Fibroblast of pulmonary artery (primary cell): ENCODE data around the gene SENP7.
"Not testable (repeated sequence)": the region's sequence is repeated elsewhere in the genome, so short reads cannot be mapped to it uniquely, and the experiment has no call there.

Experiments
- DNase-seq: peaks from one replicate; pipeline ENCODE4 v3.0.0-alpha.2; 2010; ENCODE audit warnings: low read depth
- H3K4me3 ChIP-seq: replicated peaks from 2 replicates; pipeline ENCODE4 v1.5.1; 2011; ENCODE audit warnings: low read depth, mild to moderate bottlenecking, control low read depth, low read length, moderate library complexity
- TF ChIP-seq, protein P1 (sequence below): IDR thresholded peaks from 2 replicates; pipeline ENCODE4 v1.5.1; 2011; ENCODE audit warnings: mild to moderate bottlenecking, control low read depth, low read length, inconsistent platforms; ENCODE audit errors: missing control alignments

SENP7 gene

DNA sequence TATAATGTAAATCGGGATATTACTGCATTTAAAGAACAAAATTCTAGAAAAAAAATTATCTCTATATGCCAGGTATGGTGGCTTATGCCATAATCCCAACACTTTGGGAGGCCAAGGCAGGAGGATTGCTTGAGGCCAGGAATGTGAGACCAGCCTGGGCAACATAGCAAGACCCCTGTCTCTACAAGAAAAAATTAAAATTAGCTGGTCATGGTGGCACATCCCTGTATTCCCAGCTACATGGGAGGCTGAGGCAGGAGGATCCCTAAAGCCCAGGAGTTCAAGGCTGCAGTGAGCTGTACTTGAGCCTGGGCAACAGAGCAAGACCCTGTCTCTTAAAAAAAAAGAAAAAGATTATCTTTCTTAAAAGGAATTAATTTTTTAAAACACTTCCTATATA is 12.8 kb downstream of the SENP7 start:
- DNase-seq: no peak
- H3K4me3 ChIP-seq: no peak overlapping the region
- TF ChIP-seq, protein P1, sequence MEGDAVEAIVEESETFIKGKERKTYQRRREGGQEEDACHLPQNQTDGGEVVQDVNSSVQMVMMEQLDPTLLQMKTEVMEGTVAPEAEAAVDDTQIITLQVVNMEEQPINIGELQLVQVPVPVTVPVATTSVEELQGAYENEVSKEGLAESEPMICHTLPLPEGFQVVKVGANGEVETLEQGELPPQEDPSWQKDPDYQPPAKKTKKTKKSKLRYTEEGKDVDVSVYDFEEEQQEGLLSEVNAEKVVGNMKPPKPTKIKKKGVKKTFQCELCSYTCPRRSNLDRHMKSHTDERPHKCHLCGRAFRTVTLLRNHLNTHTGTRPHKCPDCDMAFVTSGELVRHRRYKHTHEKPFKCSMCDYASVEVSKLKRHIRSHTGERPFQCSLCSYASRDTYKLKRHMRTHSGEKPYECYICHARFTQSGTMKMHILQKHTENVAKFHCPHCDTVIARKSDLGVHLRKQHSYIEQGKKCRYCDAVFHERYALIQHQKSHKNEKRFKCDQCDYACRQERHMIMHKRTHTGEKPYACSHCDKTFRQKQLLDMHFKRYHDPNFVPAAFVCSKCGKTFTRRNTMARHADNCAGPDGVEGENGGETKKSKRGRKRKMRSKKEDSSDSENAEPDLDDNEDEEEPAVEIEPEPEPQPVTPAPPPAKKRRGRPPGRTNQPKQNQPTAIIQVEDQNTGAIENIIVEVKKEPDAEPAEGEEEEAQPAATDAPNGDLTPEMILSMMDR: no peak

DNA sequence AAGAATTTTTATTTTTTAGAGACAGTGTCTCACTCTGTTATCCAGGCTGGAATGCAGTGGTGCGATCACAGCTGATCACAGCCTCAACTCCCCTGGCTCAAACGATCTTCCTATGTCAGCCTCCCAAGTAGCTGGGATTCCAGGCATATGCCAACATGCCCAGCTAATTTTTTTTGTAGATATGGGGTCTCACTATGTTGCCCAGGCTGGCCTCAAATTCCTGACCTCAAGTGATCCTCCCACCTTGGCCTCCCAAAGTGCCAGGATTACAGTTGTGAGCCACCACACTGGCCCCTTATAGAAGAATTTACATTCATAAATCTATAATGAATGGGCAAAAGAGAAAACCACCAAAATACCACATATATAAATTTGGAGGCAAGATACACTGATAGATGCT is 15.2 kb downstream of the SENP7 start:
- no peak for DNase-seq
- TF ChIP-seq, protein P1: no peak
- H3K4me3 ChIP-seq: no peak overlapping the region

DNA sequence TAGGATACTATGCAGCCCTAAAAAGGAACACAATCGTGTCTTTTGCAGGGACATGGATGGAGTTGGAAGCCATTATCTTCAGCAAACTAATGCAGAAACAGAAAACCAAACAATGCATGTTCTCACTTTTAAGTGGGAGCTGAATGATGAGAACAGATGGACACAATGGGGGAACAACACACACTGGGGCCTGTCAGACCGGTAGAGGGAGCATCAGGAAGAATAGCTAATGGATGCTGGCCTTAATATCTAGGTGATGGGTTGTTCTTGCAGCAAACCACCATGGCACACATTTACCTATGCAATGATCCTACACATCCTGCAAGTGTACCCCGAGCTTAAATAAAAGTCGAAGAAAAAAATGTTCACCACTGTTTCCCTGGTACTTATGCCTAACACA is 17.5 kb downstream of the SENP7 start:
- no peak for DNase-seq
- H3K4me3 ChIP-seq: no peak overlapping the region
- TF ChIP-seq, protein P1: peak; percentile 23

DNA sequence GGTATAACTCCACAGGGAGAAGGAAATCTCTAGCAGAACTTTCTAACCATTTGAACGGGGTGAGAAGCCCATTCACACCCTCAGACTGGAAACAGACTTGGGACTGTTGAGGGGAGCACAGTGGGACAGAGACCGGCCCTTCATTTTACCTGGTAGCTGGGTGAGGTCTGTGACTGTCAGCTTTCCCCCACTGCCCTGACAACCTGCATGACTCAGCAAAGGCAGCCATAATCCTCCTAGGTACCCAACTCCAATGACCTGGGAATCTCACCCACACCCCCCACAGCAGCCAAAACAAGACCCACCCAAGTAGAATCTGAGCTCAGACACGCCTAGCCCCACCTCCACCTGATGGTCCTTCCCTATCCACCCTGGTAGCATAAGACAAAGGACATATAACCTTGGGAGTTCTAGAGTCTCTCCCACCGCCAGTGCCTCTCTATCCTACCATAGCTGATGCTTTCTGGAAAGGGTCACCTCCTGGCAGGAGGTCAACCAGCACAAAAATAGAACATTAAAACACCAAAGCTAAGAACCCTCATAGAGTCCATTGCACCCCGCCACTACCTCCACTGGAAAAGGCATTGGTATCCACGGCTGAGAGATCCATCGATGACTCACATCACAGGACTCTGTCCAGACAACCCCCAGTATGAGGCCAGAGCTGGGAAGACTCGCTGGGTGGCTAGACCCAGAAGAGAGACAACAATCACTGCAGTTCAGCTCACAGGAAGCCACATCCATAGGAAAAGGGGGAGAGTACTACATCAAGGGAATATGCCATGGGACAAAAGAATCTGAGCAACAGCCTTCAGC is 28.0 kb downstream of the SENP7 start:
- peak; percentile 61 for DNase-seq
- no peak overlapping the region for H3K4me3 ChIP-seq
- TF ChIP-seq, protein P1: no peak

DNA sequence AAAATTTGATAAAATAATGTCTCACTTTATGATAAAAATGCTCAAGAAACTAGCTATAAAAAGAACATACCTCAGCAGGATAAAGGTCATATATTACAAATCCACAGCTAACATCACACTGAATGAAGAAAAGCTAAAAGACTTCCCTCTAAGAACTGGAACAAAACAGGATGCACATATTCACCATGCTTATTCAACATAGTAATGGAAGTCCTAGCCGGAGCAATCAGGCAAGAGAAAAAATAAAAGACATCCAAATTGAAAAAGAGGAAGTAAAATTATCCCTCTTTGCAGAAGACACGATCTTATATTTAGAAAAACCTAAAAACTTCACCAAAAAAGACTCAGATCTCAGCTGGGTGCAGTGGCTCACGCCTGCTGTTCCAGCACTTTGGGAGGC is 34.0 kb downstream of the SENP7 start:
- no peak overlapping the region for H3K4me3 ChIP-seq
- DNase-seq: no peak
- TF ChIP-seq, protein P1: no peak

DNA sequence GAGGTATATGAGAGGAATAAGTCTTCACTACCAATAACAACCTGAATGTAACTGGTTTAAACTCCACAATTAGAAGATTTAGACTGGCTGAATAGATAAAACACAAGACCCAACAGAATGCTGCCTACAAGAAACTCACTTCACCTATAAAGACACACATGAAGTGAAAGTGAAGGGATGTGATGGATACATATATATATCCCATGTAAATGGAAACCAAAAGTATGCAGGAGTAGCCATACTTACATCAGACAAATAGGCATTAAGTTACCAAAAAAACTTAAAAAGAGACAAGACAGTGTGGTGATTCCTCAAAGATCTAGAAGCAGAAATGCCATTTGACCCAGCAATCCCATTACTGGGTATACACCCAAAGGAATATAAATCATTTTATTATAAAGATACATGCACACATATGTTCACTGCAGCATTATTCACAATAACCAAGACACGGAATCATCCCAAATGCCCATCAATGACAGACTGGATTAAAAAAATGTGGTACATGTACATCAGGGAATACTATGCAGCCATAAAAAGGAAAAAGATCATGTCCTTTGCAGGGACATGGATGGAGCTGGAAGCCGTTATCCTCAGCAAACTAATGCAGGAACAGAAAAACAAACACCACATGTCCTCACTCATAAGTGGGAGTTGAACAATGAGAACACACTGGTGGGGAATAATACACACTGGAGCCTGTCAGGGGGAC is 38.0 kb downstream of the SENP7 start:
- DNase-seq, H3K4me3 ChIP-seq: not testable (repeated sequence)

DNA sequence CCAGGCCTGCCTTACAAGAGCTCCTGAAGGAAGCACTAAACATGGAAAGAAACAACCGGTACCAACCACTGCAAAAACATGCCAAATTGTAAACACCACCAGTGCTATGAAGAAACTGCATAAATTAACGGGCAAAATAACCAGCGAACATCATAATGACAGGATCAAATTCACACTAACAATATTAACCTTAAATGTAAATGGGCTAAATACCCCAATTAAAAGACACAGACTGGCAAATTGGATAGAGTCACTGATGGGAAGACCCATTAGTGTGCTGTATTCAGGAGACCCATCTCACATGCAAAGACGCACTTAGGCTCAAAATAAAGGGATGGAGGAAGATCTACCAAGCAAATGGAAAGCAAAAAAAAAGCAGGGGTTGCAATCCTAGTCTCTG is 44.3 kb downstream of the SENP7 start:
- not testable (repeated sequence) for DNase-seq, H3K4me3 ChIP-seq

DNA sequence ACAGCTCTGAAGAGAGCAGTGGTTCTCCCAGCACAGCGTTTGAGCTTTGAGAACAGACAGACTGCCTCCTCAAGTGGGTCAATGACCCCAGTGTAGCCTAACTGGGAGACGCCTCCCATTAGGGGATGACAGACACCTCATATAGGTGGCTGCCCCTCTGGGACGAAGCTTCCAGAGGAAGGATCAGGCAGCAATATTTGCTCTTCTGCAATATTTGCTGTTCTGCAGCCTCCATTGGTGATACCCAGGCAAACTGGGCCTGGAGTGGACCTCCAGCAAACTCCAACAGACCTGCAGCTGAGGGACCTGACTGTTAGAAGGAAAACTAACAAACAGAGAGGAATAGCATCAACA is 45.7 kb downstream of the SENP7 start:
- not testable (repeated sequence) for H3K4me3 ChIP-seq

More for the DNA sequence above, 45.7 kb downstream of the SENP7 start:
- DNase-seq: not testable (repeated sequence)
